ENCODE measurements around the gene IL1RAPL1. TPM values are rescaled to one million over a fixed set of nuclear protein-coding genes. Genes with fewer than 3 reads are reported as not detected.

Gene IL1RAPL1
- total RNA-seq, 4 donors from 2014 or later, result 0.16 to 0.46 TPM; not detected in 2

DNA sequence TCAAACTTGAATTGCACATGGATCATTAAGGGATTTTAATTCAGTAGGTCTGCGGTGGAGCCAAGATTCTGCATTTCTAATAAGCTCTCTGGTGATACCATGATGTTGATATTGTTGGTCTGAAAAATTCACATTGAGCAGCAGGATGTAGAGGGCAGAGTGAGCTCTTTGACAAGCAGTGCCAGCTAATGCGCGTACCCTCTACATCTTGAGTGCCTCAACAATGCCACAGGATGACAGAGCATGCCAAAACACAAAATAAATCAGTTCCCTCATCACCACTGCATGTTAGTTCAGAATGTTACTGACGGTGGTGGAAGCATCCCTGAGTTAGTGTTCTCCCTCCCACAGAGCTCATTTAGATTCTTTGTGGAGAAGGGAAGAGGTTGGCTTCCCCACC lies 23.5 kb downstream of the IL1RAPL1 start:
- intact Hi-C loops (cut with DNase I; ENCODE audit: low total_unique reads), result no loop called here
- no peaks in the 10 kb centered on the region for H3K36me3 ChIP-seq
- no peaks in the 10 kb centered on the region for H3K9me3 ChIP-seq
- TF ChIP-seq, protein P1, sequence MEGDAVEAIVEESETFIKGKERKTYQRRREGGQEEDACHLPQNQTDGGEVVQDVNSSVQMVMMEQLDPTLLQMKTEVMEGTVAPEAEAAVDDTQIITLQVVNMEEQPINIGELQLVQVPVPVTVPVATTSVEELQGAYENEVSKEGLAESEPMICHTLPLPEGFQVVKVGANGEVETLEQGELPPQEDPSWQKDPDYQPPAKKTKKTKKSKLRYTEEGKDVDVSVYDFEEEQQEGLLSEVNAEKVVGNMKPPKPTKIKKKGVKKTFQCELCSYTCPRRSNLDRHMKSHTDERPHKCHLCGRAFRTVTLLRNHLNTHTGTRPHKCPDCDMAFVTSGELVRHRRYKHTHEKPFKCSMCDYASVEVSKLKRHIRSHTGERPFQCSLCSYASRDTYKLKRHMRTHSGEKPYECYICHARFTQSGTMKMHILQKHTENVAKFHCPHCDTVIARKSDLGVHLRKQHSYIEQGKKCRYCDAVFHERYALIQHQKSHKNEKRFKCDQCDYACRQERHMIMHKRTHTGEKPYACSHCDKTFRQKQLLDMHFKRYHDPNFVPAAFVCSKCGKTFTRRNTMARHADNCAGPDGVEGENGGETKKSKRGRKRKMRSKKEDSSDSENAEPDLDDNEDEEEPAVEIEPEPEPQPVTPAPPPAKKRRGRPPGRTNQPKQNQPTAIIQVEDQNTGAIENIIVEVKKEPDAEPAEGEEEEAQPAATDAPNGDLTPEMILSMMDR (IDR thresholded peaks at IDR 0.05 in 4 of 5, conservative IDR thresholded peaks at IDR 0.05 in 1 of 5), result no peak
- no peak for TF ChIP-seq POLR2A (IDR thresholded peaks at IDR 0.05)
- H3K27me3 ChIP-seq, result no peaks in the 10 kb centered on the region
- in situ Hi-C loops (cut with MboI; ENCODE audit: low sequenced_read_pairs in 4 of 4), result no loop called here
- no peak for DNase-seq
- ATAC-seq, result no peak
- H3K27ac ChIP-seq, result no peak overlapping the region
- H3K4me3 ChIP-seq, result no peak overlapping the region
- H3K4me1 ChIP-seq, result no peaks in the 10 kb centered on the region

DNA sequence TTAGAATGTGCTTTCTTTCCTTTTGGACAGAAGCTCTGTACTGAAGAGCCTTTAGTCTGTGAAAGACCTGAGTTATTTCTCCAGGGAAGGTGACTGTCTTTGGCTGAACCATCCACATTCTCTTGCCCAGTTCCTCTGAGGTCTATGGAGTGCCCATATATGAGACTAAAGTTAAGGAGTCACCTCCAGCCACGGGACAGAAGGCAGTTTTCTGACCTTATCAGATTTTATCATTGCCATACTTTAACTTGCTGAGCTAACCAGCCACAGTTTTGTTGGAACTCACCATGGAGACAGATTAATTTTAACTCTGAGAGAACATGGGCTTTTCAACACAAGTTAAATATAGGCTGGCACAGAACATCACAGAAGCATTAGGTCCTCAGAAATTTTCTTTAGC lies 26.3 kb downstream of the IL1RAPL1 start:
- no peak for ATAC-seq
- H3K4me3 ChIP-seq, result no peak overlapping the region
- H3K4me1 ChIP-seq, result no peaks in the 10 kb centered on the region
- intact Hi-C loops (cut with DNase I; ENCODE audit: low total_unique reads), result no loop called here
- in situ Hi-C loops (cut with MboI; ENCODE audit: low sequenced_read_pairs in 4 of 4), result no loop called here
- H3K36me3 ChIP-seq, result no peaks in the 10 kb centered on the region
- H3K27ac ChIP-seq, result no peak overlapping the region
- TF ChIP-seq, protein P1 (IDR thresholded peaks at IDR 0.05 in 4 of 5, conservative IDR thresholded peaks at IDR 0.05 in 1 of 5), result no peak
- TF ChIP-seq POLR2A (IDR thresholded peaks at IDR 0.05), result no peak
- no peak for DNase-seq
- no peaks in the 10 kb centered on the region for H3K27me3 ChIP-seq
- no peaks in the 10 kb centered on the region for H3K9me3 ChIP-seq

DNA sequence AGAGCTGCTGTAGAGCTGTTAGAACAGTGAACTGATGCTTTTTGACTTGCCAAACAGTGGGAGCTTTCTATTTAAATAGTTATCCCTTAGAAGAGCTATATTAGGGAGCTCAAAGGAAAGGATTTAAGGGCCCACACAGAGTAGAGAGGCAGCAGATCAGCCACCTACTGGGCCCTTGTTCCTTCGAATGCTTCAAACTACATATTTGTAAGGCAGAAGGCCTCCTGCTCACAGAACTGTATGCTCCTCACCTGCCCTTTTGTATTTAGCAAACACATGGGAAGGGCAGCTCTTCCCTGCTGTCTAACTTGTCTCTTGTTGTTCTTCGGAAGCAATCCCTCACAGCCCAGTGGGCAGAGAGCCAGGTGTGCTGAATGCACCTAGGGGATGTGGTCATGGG lies 38.0 kb downstream of the IL1RAPL1 start:
- ATAC-seq (no peak), DNase-seq (no peak)
- in situ Hi-C loops (cut with MboI; ENCODE audit: low sequenced_read_pairs in 4 of 4) (no loop called here), intact Hi-C loops (cut with DNase I; ENCODE audit: low total_unique reads) (no loop called here)
- H3K9me3 ChIP-seq, result no peaks in the 10 kb centered on the region
- no peak overlapping the region for H3K4me3 ChIP-seq
- H3K27ac ChIP-seq, result no peak overlapping the region
- TF ChIP-seq, protein P1 (IDR thresholded peaks at IDR 0.05 in 4 of 5, conservative IDR thresholded peaks at IDR 0.05 in 1 of 5), result no peak
- no peak for TF ChIP-seq POLR2A (IDR thresholded peaks at IDR 0.05)
- no peaks in the 10 kb centered on the region for H3K27me3 ChIP-seq
- no peaks in the 10 kb centered on the region for H3K36me3 ChIP-seq
- no peaks in the 10 kb centered on the region for H3K4me1 ChIP-seq

DNA sequence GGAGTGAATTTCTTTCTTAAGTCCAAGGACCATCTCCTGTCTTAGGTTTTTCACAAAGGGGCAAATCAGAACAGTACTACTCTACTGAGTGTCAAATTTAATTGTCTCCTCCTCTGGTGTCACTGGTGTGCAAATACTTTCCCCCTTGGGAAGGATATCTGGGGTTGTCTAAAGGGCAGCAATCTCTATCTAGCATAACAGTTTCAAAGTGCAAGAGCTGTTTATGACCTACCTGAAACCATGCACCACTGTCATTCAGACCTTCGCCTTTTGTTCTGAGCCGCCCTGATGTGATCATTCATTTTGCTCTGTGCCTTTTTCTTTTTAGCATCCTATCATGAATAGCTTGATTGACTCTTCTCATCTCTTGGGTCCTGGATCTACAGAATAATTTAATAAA lies 39.3 kb downstream of the IL1RAPL1 start:
- TF ChIP-seq POLR2A (IDR thresholded peaks at IDR 0.05), result no peak
- TF ChIP-seq, protein P1 (IDR thresholded peaks at IDR 0.05 in 4 of 5, conservative IDR thresholded peaks at IDR 0.05 in 1 of 5), result no peak
- Histone ChIP-seq H3K9me3 (no peaks in the 10 kb centered on the region), H3K4me3 (no peak overlapping the region), H3K27me3 (no peaks in the 10 kb centered on the region), H3K36me3 (no peaks in the 10 kb centered on the region), H3K27ac (no peak overlapping the region), H3K4me1 (no peaks in the 10 kb centered on the region)
- no peak for DNase-seq
- ATAC-seq, result no peak
- intact Hi-C loops (cut with DNase I; ENCODE audit: low total_unique reads), result no loop called here
- in situ Hi-C loops (cut with MboI; ENCODE audit: low sequenced_read_pairs in 4 of 4), result no loop called here

DNA sequence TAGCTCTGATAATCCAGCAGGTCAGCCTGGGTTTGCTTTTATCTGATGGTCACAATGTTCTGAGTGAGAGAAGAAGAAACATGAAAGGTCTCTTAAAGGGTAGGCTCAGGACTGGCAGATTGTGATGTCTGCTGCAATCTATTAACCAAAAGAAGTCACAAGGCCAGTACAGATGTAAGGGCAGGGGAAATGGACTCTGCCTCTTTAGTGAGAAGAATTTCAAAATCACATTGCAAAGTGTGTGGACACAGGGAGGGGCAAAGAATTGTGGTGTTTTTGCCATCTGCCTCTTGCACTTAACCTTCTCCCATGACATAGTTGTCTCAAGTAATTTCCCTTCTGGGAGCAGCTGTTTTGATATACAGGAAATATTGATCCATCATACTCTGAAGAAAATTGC lies 40.9 kb downstream of the IL1RAPL1 start:
- intact Hi-C loops (cut with DNase I; ENCODE audit: low total_unique reads) (no loop called here), in situ Hi-C loops (cut with MboI; ENCODE audit: low sequenced_read_pairs in 4 of 4) (no loop called here)
- H3K27me3 ChIP-seq, result no peaks in the 10 kb centered on the region
- ATAC-seq (no peak), DNase-seq (no peak)
- H3K4me1 ChIP-seq, result no peaks in the 10 kb centered on the region
- no peak for TF ChIP-seq POLR2A (IDR thresholded peaks at IDR 0.05)
- TF ChIP-seq, protein P1 (IDR thresholded peaks at IDR 0.05 in 4 of 5, conservative IDR thresholded peaks at IDR 0.05 in 1 of 5), result no peak
- H3K4me3 ChIP-seq, result no peak overlapping the region
- no peaks in the 10 kb centered on the region for H3K9me3 ChIP-seq
- no peaks in the 10 kb centered on the region for H3K36me3 ChIP-seq
- no peak overlapping the region for H3K27ac ChIP-seq

All from gastrocnemius medialis (tissue), 4 donors.